ENCODE measurements around the gene SPAG8. TPM values are rescaled to one million over a fixed set of nuclear protein-coding genes. Genes with fewer than 3 reads are reported as not detected.

SPAG8 gene
- total RNA-seq, 2 experiments from 2014 or later = 1.1 to 3.6 TPM

DNA sequence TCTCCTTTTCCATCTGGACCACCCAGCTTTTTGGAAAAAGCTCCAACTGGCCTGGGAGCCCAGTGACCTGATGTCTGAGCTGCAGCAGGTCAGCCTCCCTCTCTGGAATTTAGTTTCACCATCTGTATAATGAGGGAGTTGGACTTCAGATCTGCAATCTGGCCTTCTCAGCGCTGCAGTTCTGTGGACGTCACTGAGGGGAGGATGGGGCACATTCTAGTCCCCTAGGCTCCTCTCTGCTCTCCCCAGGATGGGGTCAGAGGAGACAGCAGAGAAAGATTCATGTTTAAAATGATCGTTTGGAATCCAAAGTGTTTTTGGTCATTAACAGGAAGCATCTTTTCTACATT is 47.9 kb upstream of the SPAG8 start:
- Histone ChIP-seq H3K4me3 (ENCODE audit: low read depth, low read length, poor library complexity, severe bottlenecking) (no peak overlapping the region), H3K4me1 (ENCODE audit: insufficient read depth, low read length, poor library complexity, severe bottlenecking) (no peaks in the 10 kb centered on the region), H3K36me3 (ENCODE audit: insufficient read depth, low read length) (no peaks in the 10 kb centered on the region), H3K9me3 (ENCODE audit: low read length) (no peaks in the 10 kb centered on the region), H3K4me2 (ENCODE audit: low read length) (no peak overlapping the region), H3K27ac (ENCODE audit: low read depth, low read length, poor library complexity, severe bottlenecking) (no peak overlapping the region), H3K79me2 (ENCODE audit: insufficient read depth, low read depth, low read length) (no peaks in the 10 kb centered on the region), H4K20me1 (ENCODE audit: insufficient read depth, low read length) (no peaks in the 10 kb centered on the region), H2AFZ (ENCODE audit: low read length) (no peak overlapping the region), H3K9me2 (ENCODE audit: insufficient read depth, low read length) (no peaks in the 10 kb centered on the region)
- TF ChIP-seq, protein P1, sequence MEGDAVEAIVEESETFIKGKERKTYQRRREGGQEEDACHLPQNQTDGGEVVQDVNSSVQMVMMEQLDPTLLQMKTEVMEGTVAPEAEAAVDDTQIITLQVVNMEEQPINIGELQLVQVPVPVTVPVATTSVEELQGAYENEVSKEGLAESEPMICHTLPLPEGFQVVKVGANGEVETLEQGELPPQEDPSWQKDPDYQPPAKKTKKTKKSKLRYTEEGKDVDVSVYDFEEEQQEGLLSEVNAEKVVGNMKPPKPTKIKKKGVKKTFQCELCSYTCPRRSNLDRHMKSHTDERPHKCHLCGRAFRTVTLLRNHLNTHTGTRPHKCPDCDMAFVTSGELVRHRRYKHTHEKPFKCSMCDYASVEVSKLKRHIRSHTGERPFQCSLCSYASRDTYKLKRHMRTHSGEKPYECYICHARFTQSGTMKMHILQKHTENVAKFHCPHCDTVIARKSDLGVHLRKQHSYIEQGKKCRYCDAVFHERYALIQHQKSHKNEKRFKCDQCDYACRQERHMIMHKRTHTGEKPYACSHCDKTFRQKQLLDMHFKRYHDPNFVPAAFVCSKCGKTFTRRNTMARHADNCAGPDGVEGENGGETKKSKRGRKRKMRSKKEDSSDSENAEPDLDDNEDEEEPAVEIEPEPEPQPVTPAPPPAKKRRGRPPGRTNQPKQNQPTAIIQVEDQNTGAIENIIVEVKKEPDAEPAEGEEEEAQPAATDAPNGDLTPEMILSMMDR (conservative IDR thresholded peaks at IDR 0.05; ENCODE audit: low read length) = no peak
- no peak for TF ChIP-seq EZH2phosphoT487 (IDR thresholded peaks at IDR 0.05; ENCODE audit: borderline replicate concordance, low read depth, low read length)
- ChIA-PET POLR2A (interaction anchor here (0.6 kb wide), 1 partner anchor 21 kb away, joined by 3 read pairs; no protein-coding TSS in a partner anchor), CTCF (ENCODE audit: unreplicated experiment) (no interaction called here)
- BruUV-seq (replicated peaks) = no TSS peak
- no peak for DNase-seq (ENCODE audit: low spot score)
- intact Hi-C loops (cut with micrococcal nuclease; ENCODE audit: unreplicated experiment) = no loop called here

DNA sequence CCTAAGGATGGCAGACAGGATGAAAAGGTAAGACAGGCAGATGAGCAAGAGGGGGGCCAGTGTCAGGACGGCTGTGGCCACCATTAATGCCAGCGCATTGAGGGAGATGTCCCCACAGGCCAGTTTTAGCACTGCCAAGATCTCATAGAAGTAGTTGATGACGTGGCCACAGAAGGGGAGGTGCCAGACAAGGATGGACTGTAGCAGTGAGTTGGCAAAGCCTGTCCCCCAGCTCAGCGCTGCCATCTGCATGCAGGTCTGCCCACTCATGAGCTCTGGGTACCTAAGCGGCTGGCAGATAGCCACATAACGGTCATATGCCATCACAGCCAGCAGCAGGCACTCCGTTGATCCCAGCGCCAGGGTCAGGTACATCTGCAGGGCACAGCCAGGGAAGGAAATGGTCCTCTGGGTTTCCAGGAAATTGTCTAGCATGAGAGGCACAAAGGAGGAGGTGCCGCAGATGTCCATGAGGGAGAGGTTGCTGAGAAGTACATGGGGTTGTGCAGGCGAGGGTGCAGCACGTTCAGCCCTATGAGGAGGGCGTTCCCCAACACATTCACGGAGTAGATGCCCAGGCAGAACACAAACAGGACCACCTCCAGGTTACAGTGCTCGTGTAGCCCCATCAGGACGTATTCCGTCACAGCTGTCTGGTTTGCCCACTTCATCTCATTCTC is 47.4 kb upstream of the SPAG8 start:
- no peak overlapping the region for H3K4me2 ChIP-seq (ENCODE audit: low read length)
- intact Hi-C loops (cut with micrococcal nuclease; ENCODE audit: unreplicated experiment) = no loop called here
- H3K36me3 ChIP-seq (ENCODE audit: insufficient read depth, low read length) = no peaks in the 10 kb centered on the region
- CTCF ChIA-PET (ENCODE audit: unreplicated experiment) = no interaction called here
- BruUV-seq (replicated peaks) = no TSS peak
- H3K79me2 ChIP-seq (ENCODE audit: insufficient read depth, low read depth, low read length) = no peaks in the 10 kb centered on the region
- no peak overlapping the region for H3K27ac ChIP-seq (ENCODE audit: low read depth, low read length, poor library complexity, severe bottlenecking)
- H3K9me3 ChIP-seq (ENCODE audit: low read length) = no peaks in the 10 kb centered on the region
- no peak overlapping the region for H2AFZ ChIP-seq (ENCODE audit: low read length)
- H4K20me1 ChIP-seq (ENCODE audit: insufficient read depth, low read length) = no peaks in the 10 kb centered on the region
- H3K9me2 ChIP-seq (ENCODE audit: insufficient read depth, low read length) = no peaks in the 10 kb centered on the region
- no peaks in the 10 kb centered on the region for H3K4me1 ChIP-seq (ENCODE audit: insufficient read depth, low read length, poor library complexity, severe bottlenecking)
- H3K4me3 ChIP-seq (ENCODE audit: low read depth, low read length, poor library complexity, severe bottlenecking) = no peak overlapping the region
- no peak for DNase-seq (ENCODE audit: low spot score)
- POLR2A ChIA-PET = no interaction called here
- TF ChIP-seq, protein P1 (conservative IDR thresholded peaks at IDR 0.05; ENCODE audit: low read length) = no peak
- no peak for TF ChIP-seq EZH2phosphoT487 (IDR thresholded peaks at IDR 0.05; ENCODE audit: borderline replicate concordance, low read depth, low read length)

DNA sequence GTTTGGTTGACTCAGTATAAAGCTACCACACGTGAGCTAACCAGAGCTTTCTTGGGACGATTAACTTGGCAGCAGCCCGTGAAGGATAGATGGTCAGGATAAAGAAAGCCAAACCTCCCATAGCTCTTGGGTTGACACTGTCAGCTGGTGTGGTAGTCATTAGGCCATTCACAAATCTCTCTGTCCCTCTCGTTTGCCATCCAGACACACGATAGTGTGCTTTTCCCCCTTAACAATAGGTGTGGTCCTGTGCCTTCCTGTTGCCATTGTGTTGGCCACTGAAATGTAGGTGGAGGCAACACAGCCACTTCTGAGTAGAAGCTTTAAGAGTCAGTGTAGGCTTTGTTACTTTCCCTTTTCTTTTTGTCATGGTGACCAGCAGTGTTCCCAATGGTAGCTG is 46.4 kb upstream of the SPAG8 start:
- ChIA-PET CTCF (ENCODE audit: unreplicated experiment) (no interaction called here), POLR2A (no interaction called here)
- Histone ChIP-seq H3K4me3 (ENCODE audit: low read depth, low read length, poor library complexity, severe bottlenecking) (no peak overlapping the region), H2AFZ (ENCODE audit: low read length) (no peak overlapping the region), H4K20me1 (ENCODE audit: insufficient read depth, low read length) (no peaks in the 10 kb centered on the region), H3K4me1 (ENCODE audit: insufficient read depth, low read length, poor library complexity, severe bottlenecking) (no peaks in the 10 kb centered on the region), H3K36me3 (ENCODE audit: insufficient read depth, low read length) (no peaks in the 10 kb centered on the region), H3K79me2 (ENCODE audit: insufficient read depth, low read depth, low read length) (no peaks in the 10 kb centered on the region), H3K4me2 (ENCODE audit: low read length) (no peak overlapping the region), H3K27ac (ENCODE audit: low read depth, low read length, poor library complexity, severe bottlenecking) (no peak overlapping the region), H3K9me2 (ENCODE audit: insufficient read depth, low read length) (no peaks in the 10 kb centered on the region), H3K9me3 (ENCODE audit: low read length) (no peaks in the 10 kb centered on the region)
- intact Hi-C loops (cut with micrococcal nuclease; ENCODE audit: unreplicated experiment) = no loop called here
- DNase-seq (ENCODE audit: low spot score) = no peak
- no TSS peak for BruUV-seq (replicated peaks)
- TF ChIP-seq, protein P1 (conservative IDR thresholded peaks at IDR 0.05; ENCODE audit: low read length) = no peak
- TF ChIP-seq EZH2phosphoT487 (IDR thresholded peaks at IDR 0.05; ENCODE audit: borderline replicate concordance, low read depth, low read length) = no peak
